Measurements from ENCODE around the gene THADA.

Gene THADA

GRCh38 chr2:43246641-43247040 is 349.2 kb downstream of the THADA start:
- no peaks in the 10 kb centered on the region for H3K79me2 ChIP-seq (ENCODE audit: insufficient read depth, low read length)
- no peaks in the 10 kb centered on the region for H3F3A ChIP-seq (ENCODE audit: insufficient read depth)
- H3K9me3 ChIP-seq (ENCODE audit: insufficient read depth, low read length): no peaks in the 10 kb centered on the region
- H3K27ac ChIP-seq (ENCODE audit: low read depth, low read length): no peak overlapping the region
- no peak overlapping the region for H2AFZ ChIP-seq (ENCODE audit: low read depth, low read length, severe bottlenecking)
- H3K4me3 ChIP-seq (ENCODE audit: insufficient read depth, low read length, poor library complexity, severe bottlenecking): no peak overlapping the region
- no peaks in the 10 kb centered on the region for H3K9me2 ChIP-seq (replicated peaks; ENCODE audit: insufficient read depth, low read length)
- no peak overlapping the region for H3K4me2 ChIP-seq (ENCODE audit: low read depth, low read length, poor library complexity, severe bottlenecking)
- no peaks in the 10 kb centered on the region for H3K27me3 ChIP-seq (ENCODE audit: low read length)
- H3K36me3 ChIP-seq (ENCODE audit: low read length): no peaks in the 10 kb centered on the region
- no peak for TF ChIP-seq EZH2phosphoT487 (conservative IDR thresholded peaks at IDR 0.05; ENCODE audit: low read length)
- no peak for TF ChIP-seq CTCF (IDR thresholded peaks at IDR 0.05; ENCODE audit: insufficient read depth, low read length, poor library complexity, severe bottlenecking)
- no peak overlapping the region for H3K9ac ChIP-seq (ENCODE audit: low read length)
- H4K20me1 ChIP-seq (ENCODE audit: low read depth, low read length): no peaks in the 10 kb centered on the region

GRCh38 chr2:43241558-43241957 is 354.3 kb downstream of the THADA start:
- Histone ChIP-seq H3K27ac (ENCODE audit: low read depth, low read length) (no peak overlapping the region), H3K9me2 (replicated peaks; ENCODE audit: insufficient read depth, low read length) (no peaks in the 10 kb centered on the region), H3K9ac (ENCODE audit: low read length) (no peak overlapping the region), H2AFZ (ENCODE audit: low read depth, low read length, severe bottlenecking) (no peak overlapping the region), H3K79me2 (ENCODE audit: insufficient read depth, low read length) (no peaks in the 10 kb centered on the region), H3K4me2 (ENCODE audit: low read depth, low read length, poor library complexity, severe bottlenecking) (no peak overlapping the region), H3K27me3 (ENCODE audit: low read length) (no peaks in the 10 kb centered on the region), H3K36me3 (ENCODE audit: low read length) (no peaks in the 10 kb centered on the region), H3K9me3 (ENCODE audit: insufficient read depth, low read length) (no peaks in the 10 kb centered on the region), H4K20me1 (ENCODE audit: low read depth, low read length) (no peaks in the 10 kb centered on the region), H3F3A (ENCODE audit: insufficient read depth) (no peaks in the 10 kb centered on the region), H3K4me3 (ENCODE audit: insufficient read depth, low read length, poor library complexity, severe bottlenecking) (no peak overlapping the region)
- TF ChIP-seq CTCF (IDR thresholded peaks at IDR 0.05; ENCODE audit: insufficient read depth, low read length, poor library complexity, severe bottlenecking) (no peak), EZH2phosphoT487 (conservative IDR thresholded peaks at IDR 0.05; ENCODE audit: low read length) (no peak)

GRCh38 chr2:43240766-43241150 is 355.1 kb downstream of the THADA start:
- H3K36me3 ChIP-seq (ENCODE audit: low read length): no peaks in the 10 kb centered on the region
- no peak overlapping the region for H3K4me2 ChIP-seq (ENCODE audit: low read depth, low read length, poor library complexity, severe bottlenecking)
- no peak overlapping the region for H3K9ac ChIP-seq (ENCODE audit: low read length)
- no peaks in the 10 kb centered on the region for H3K9me2 ChIP-seq (replicated peaks; ENCODE audit: insufficient read depth, low read length)
- no peak for TF ChIP-seq EZH2phosphoT487 (conservative IDR thresholded peaks at IDR 0.05; ENCODE audit: low read length)
- no peak for TF ChIP-seq CTCF (IDR thresholded peaks at IDR 0.05; ENCODE audit: insufficient read depth, low read length, poor library complexity, severe bottlenecking)
- no peaks in the 10 kb centered on the region for H3F3A ChIP-seq (ENCODE audit: insufficient read depth)
- H3K9me3 ChIP-seq (ENCODE audit: insufficient read depth, low read length): no peaks in the 10 kb centered on the region
- no peaks in the 10 kb centered on the region for H3K79me2 ChIP-seq (ENCODE audit: insufficient read depth, low read length)
- H2AFZ ChIP-seq (ENCODE audit: low read depth, low read length, severe bottlenecking): no peak overlapping the region
- H3K27me3 ChIP-seq (ENCODE audit: low read length): no peaks in the 10 kb centered on the region
- H3K4me3 ChIP-seq (ENCODE audit: insufficient read depth, low read length, poor library complexity, severe bottlenecking): no peak overlapping the region
- no peaks in the 10 kb centered on the region for H4K20me1 ChIP-seq (ENCODE audit: low read depth, low read length)
- H3K27ac ChIP-seq (ENCODE audit: low read depth, low read length): no peak overlapping the region
